Measurements from ENCODE around the gene CEP76. TPM values are rescaled to one million over a fixed set of nuclear protein-coding genes. Genes with fewer than 3 reads are reported as not detected.
A peak's percentile ranks its signal among the peaks of the same experiment; 100 is the strongest.

The CEP76 gene
- total RNA-seq, 4 donors from 2014 or later, result 8.2 to 10.9 (median 9.5) TPM

GRCh38 chr18:12686100-12686499, 16.4 kb downstream of the CEP76 start:
- ATAC-seq (ENCODE audit: low FRiP score) (no peak), DNase-seq (ENCODE audit: low spot score) (no peak)
- TF ChIP-seq CTCF (IDR thresholded peaks at IDR 0.05), result no peak

- no peak for DNase-seq (ENCODE audit: low spot score)
- TF ChIP-seq CTCF (IDR thresholded peaks at IDR 0.05), result no peak
- peak; percentile 54 for ATAC-seq (ENCODE audit: low FRiP score)
Observed at GRCh38 chr18:12679183-12679786, 23.2 kb downstream of the CEP76 start.

GRCh38 chr18:12668041-12668440, 34.5 kb downstream of the CEP76 start:
- DNase-seq (ENCODE audit: low spot score), result no peak
- ATAC-seq (ENCODE audit: low FRiP score), result no peak
- TF ChIP-seq CTCF (IDR thresholded peaks at IDR 0.05), result no peak

- DNase-seq (ENCODE audit: low spot score), result no peak
- ATAC-seq (ENCODE audit: low FRiP score), result no peak
- TF ChIP-seq CTCF (IDR thresholded peaks at IDR 0.05), result peak in 2 of 3 donors; percentile 56 to 61
Observed at GRCh38 chr18:12659904-12660605, 42.5 kb downstream of the CEP76 start.

- no peak for TF ChIP-seq CTCF (IDR thresholded peaks at IDR 0.05)
- ATAC-seq (ENCODE audit: low FRiP score) (peak; percentile 11), DNase-seq (ENCODE audit: low spot score) (no peak)
Observed at GRCh38 chr18:12658426-12659138, 43.9 kb downstream of the CEP76 start.

GRCh38 chr18:12657684-12658425, 44.7 kb downstream of the CEP76 start, which contains the start of gene SPIRE1:
TSS of gene SPIRE1 (minus strand) at chr18:12658107. CDS start at chr18:12657866, 241 bp downstream.
- DNase-seq (ENCODE audit: low spot score), result no peak
- no peak for TF ChIP-seq CTCF (IDR thresholded peaks at IDR 0.05)
- peak; percentile 84 for ATAC-seq (ENCODE audit: low FRiP score)

Measured in omental fat pad (tissue), 4 donors.